ENCODE measurements around the gene PES1. TPM values are rescaled to one million over a fixed set of nuclear protein-coding genes. Genes with fewer than 3 reads are reported as not detected.

The PES1 gene
- total RNA-seq, 1 experiment from 2014 or later, result 145 TPM

DNA sequence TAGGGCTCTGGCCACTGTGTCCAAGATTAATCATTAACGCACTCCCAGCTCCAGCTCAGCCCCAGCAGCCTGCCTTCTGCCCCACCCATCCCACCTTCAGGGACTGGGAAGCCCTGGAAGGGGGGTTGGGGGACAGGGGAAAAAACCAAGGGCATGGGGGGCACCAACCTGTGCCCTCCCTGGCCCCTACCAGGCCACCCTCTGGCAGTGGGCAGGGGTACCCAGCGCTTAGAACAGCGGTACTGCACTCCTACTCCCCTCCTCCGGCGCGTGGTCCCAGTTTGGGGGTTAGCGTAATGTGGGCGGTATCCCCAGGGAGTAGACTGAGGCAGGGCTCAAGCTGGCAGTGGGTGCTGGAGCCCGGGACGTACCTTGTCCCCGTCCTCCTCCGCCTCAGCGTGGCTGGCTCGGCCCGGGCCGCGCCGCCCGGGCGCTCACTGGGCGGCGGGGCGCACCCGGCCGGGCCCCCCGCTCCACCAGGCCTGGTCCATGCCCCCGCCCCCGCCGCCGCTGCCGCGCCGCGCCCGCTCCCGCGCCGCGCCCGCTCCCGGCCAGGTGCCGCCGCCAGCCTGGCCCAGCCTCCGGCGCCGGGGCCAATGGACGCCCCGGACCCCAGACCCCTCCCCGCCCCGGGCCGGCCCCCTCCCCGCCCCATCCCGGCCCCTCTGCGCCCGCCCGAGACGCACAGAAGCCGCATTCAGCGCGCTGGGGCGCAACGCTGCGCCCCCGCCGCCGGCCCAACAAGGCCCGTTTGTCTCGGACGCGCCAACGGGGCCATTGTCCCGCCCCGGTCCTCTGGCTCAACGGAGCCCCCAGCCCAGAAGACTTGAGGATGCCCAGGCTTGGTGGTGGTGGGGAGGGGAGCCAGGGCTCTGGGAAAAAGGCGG lies 17.4 kb downstream of the PES1 start, which contains the start of gene GAL3ST1:
TSS of gene GAL3ST1 (minus strand) at position 571 of the 887 bp plus-strand sequence. CDS start 17,273 bp downstream, outside the sequence.
- H3K9me3 Mint-ChIP-seq (ENCODE audit: unreplicated experiment), result no peaks in the 10 kb centered on the region

DNA sequence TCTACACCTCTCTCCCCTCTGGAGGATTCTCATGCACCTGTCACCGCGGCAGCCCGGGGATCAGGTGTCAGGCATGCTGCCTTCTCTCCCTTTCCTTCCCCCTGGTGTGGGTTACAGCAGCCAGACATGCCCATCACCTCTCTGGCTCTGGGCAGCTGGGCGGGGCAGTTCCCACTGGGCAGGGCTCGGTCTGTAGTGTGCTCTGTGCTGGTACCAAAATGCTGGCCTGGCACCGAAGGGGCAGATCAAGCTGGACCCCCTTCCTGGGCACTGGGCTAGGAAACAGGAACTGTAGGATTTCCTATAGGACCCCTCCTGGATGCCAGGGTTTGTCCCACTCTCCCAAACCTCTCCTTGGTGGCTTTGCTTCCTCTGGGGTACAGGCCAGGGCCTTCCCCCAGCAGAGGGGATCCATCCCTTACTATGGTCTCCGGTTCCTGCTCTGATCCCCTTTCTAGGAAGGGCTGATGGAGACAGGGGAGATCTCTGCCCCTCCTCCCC lies 18.1 kb downstream of the PES1 start:
- peaks cover 5% of the 10 kb centered on the region for H3K4me1 Mint-ChIP-seq (ENCODE audit: insufficient read depth, unreplicated experiment)
- POLR2A ChIA-PET, result no interaction called here
- BruUV-seq (replicated peaks), result no TSS peak
- H3K27ac Mint-ChIP-seq (ENCODE audit: low read depth, unreplicated experiment), result no peak overlapping the region
- intact Hi-C loops (cut with micrococcal nuclease), result no loop called here
- H3K27me3 Mint-ChIP-seq (ENCODE audit: insufficient read depth, unreplicated experiment), result peaks cover 13% of the 10 kb centered on the region
- CTCF ChIA-PET, result no interaction called here
- TF ChIP-seq, protein P1, sequence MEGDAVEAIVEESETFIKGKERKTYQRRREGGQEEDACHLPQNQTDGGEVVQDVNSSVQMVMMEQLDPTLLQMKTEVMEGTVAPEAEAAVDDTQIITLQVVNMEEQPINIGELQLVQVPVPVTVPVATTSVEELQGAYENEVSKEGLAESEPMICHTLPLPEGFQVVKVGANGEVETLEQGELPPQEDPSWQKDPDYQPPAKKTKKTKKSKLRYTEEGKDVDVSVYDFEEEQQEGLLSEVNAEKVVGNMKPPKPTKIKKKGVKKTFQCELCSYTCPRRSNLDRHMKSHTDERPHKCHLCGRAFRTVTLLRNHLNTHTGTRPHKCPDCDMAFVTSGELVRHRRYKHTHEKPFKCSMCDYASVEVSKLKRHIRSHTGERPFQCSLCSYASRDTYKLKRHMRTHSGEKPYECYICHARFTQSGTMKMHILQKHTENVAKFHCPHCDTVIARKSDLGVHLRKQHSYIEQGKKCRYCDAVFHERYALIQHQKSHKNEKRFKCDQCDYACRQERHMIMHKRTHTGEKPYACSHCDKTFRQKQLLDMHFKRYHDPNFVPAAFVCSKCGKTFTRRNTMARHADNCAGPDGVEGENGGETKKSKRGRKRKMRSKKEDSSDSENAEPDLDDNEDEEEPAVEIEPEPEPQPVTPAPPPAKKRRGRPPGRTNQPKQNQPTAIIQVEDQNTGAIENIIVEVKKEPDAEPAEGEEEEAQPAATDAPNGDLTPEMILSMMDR (IDR thresholded peaks at IDR 0.05; ENCODE audit: unreplicated experiment), result no peak
- DNase-seq (ENCODE audit: unreplicated experiment), result no peak
- no peak overlapping the region for H3K4me3 Mint-ChIP-seq (ENCODE audit: unreplicated experiment)
- no peaks in the 10 kb centered on the region for H3K9me3 Mint-ChIP-seq (ENCODE audit: unreplicated experiment)
- H3K36me3 Mint-ChIP-seq (ENCODE audit: insufficient read depth, unreplicated experiment), result peaks cover 42% of the 10 kb centered on the region

More for the DNA sequence above, 17.4 kb downstream of the PES1 start, which contains the start of gene GAL3ST1:
- CTCF ChIA-PET, result no interaction called here
- Mint-ChIP-seq H3K4me1 (ENCODE audit: insufficient read depth, unreplicated experiment) (peaks cover 5% of the 10 kb centered on the region), H3K36me3 (ENCODE audit: insufficient read depth, unreplicated experiment) (peaks cover 49% of the 10 kb centered on the region), H3K27me3 (ENCODE audit: insufficient read depth, unreplicated experiment) (peaks cover 6% of the 10 kb centered on the region), H3K4me3 (ENCODE audit: unreplicated experiment) (no peak within 1 kb of the TSS), H3K27ac (ENCODE audit: low read depth, unreplicated experiment) (no peak within 1 kb of the TSS)
- no TSS peak for BruUV-seq (replicated peaks)
- intact Hi-C loops (cut with micrococcal nuclease), result no loop called here
- DNase-seq (ENCODE audit: unreplicated experiment), result no peak
- TF ChIP-seq, protein P1 (IDR thresholded peaks at IDR 0.05; ENCODE audit: unreplicated experiment), result no peak
- POLR2A ChIA-PET, result interaction anchor here (1.1 kb wide), 1 partner anchor 17 kb away, joined by 4 read pairs; the partner anchor contains the start of gene PES1

DNA sequence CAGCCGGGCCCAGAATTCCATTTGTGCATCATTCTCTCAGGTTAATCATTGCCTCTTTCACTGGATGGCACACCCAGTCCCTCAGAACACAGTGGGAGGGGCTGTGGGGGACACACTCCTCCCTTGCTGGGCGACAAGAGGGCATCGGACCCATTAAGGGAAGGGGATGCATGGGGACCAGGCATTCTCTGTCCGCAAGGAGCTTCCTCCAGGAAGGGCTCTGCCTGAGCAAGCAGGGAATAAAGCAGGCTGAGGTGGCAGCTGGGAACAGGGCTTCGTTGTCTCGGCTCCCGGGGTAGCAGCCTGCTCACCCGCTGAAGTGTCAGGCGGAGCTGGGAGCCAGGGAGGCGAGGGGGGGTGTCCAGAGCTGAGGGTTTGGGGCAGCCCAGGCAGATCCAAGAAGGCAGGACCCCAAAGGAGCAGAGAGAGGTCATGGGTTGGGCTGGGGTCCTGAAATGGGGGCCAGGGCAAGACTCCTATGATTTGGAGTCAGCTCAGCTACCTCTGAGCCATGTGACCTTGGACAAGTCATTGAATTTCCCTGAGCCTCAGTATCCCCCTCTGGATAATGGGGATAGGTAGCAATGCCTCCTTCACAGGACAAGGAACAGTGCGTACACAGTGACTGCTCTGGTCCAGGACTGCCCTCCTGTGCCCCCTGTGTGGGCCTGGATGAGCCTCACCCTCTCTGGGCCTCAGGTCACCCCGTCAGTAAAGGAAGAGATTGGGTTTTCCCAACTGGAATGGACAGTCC lies 18.7 kb downstream of the PES1 start:
- H3K4me3 Mint-ChIP-seq (ENCODE audit: unreplicated experiment), result no peak overlapping the region
- CTCF ChIA-PET, result no interaction called here
- H3K36me3 Mint-ChIP-seq (ENCODE audit: insufficient read depth, unreplicated experiment), result peaks cover 35% of the 10 kb centered on the region
- TF ChIP-seq, protein P1 (IDR thresholded peaks at IDR 0.05; ENCODE audit: unreplicated experiment), result no peak
- intact Hi-C loops (cut with micrococcal nuclease), result no loop called here
- H3K27me3 Mint-ChIP-seq (ENCODE audit: insufficient read depth, unreplicated experiment), result peaks cover 20% of the 10 kb centered on the region
- POLR2A ChIA-PET, result interaction anchor here (0.5 to 1.4 kb wide), 2 partner anchors 18 to 75 kb away, joined by 3 to 4 read pairs; partner anchors contain the start of gene PES1
- peaks cover 5% of the 10 kb centered on the region for H3K4me1 Mint-ChIP-seq (ENCODE audit: insufficient read depth, unreplicated experiment)
- H3K27ac Mint-ChIP-seq (ENCODE audit: low read depth, unreplicated experiment), result no peak overlapping the region
- BruUV-seq (replicated peaks), result no TSS peak
- DNase-seq (ENCODE audit: unreplicated experiment), result no peak
- no peaks in the 10 kb centered on the region for H3K9me3 Mint-ChIP-seq (ENCODE audit: unreplicated experiment)

DNA sequence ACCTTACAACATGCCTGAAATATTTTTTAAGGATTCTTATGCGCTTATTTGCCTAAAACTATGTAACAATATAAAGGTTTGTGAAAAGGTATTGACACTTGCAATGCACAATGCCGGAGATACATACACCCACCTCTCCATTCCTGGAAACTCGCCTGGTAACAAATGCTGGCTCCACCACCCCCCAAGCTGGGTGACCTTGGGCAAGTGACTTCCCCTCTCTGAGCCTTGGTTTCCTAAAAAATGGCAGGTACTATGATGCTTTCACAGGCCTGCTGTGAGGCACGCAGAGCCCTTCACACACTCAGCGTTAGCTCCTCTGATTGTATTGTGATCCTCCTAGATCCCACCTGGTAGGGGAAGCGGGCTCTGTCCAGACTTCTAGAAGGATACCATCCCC lies 19.5 kb downstream of the PES1 start:
- CTCF ChIA-PET, result interaction anchor here (0.7 kb wide), 1 partner anchor 137 kb away, joined by 3 read pairs; no protein-coding TSS in a partner anchor

More for the DNA sequence above, 19.5 kb downstream of the PES1 start:
- Mint-ChIP-seq H3K4me3 (ENCODE audit: unreplicated experiment) (no peak overlapping the region), H3K36me3 (ENCODE audit: insufficient read depth, unreplicated experiment) (peaks cover 27% of the 10 kb centered on the region), H3K27ac (ENCODE audit: low read depth, unreplicated experiment) (no peak overlapping the region), H3K9me3 (ENCODE audit: unreplicated experiment) (no peaks in the 10 kb centered on the region), H3K27me3 (ENCODE audit: insufficient read depth, unreplicated experiment) (peaks cover 23% of the 10 kb centered on the region), H3K4me1 (ENCODE audit: insufficient read depth, unreplicated experiment) (peaks cover 5% of the 10 kb centered on the region)
- DNase-seq (ENCODE audit: unreplicated experiment), result no peak
- TF ChIP-seq, protein P1 (IDR thresholded peaks at IDR 0.05; ENCODE audit: unreplicated experiment), result no peak
- no TSS peak for BruUV-seq (replicated peaks)
- intact Hi-C loops (cut with micrococcal nuclease), result no loop called here
- POLR2A ChIA-PET, result interaction anchor here (0.5 to 1.4 kb wide), 3 partner anchors 13 to 74 kb away, joined by 3 to 4 read pairs (median 3); partner anchors contain the start of gene PES1

Measured in MCF 10A (cell line).